ENCODE results near the gene TOMM40L.

Gene TOMM40L

DNA sequence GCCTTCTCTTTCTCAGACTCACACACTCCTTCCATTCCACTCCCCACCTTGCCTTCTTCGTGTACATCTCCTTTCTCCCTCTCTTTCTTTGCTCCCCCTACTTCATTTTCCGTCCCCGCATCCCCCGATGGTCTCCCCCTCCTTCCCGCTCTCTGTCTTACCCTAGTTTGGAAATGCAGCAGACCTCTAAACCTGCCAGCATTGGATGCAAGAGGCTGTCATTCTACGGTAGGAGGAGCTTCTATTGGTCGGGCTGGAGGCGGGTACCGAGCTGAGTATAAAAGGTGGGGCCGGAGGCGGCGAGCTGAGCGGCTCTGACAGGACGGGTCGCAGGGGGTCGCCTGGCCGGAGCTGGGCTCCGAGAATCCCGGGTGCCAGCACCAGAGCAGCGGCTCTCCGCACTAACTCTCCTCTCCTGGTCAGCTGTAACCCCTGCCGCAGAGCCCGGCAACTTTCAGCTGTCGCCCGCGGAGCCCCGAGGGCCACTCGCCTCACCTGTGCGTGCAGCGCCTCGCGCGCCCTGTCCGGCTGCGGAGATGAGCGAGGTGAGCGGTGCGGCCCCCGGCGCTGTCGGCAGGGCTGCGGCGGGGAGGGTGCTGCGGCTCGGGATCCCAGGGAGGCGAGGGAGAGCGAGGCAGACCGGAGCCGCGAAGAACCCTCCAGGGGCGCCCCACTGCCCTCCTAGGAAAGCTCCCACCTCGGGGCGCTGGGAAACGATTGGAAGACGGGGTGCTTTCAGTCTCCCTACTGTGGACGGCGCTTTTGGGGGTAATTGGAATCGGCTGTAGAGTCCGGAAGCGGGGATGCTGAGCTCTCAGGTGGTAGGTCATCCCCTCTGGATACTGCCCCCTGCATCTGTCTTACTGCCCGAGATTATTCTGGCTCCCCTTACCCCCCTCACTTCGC lies 32.8 kb downstream of the TOMM40L start, which contains the start of gene PCP4L1:
TSS of gene PCP4L1 (plus strand) at position 307 of the 906 bp plus-strand sequence. CDS start at position 537, 230 bp downstream.
- no peak for FAIRE-seq

DNA sequence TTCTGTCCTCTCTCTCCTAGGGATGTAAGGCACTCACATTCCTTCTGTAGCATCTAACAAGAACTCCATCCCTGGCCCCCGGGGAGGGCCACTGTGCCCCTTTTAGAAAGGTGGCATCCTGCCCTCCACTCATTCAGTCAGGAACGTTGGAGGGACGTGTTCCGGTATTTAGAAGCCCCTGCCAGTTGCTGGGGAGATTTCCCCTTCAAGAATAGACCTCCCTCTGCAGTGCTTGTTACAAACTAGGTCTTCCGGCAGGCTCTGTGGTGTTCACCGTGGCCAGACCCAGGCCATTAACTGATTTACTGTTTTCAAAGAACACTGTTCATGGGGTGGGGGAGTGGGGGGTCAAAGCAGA lies 33.5 kb downstream of the TOMM40L start:
- FAIRE-seq: no peak

DNA sequence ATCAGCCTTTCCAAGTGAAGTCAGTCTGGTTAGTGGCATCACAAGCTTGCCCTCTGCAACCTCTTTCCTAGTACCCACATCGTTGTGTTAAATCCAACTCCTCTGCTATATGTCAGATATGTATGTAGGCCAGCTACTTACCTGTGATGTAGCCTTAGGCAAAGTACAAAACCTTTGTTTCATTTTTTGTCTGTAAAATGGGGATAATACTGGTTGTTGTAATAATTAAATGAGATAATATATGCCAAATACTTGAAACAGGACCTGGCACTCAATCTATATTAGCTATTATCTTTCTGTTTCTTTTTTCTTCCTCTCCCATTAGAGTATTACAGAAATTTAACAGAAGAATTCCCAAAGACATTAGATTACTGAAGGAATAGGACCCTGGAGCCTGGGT lies 33.9 kb downstream of the TOMM40L start:
- no peak for FAIRE-seq

DNA sequence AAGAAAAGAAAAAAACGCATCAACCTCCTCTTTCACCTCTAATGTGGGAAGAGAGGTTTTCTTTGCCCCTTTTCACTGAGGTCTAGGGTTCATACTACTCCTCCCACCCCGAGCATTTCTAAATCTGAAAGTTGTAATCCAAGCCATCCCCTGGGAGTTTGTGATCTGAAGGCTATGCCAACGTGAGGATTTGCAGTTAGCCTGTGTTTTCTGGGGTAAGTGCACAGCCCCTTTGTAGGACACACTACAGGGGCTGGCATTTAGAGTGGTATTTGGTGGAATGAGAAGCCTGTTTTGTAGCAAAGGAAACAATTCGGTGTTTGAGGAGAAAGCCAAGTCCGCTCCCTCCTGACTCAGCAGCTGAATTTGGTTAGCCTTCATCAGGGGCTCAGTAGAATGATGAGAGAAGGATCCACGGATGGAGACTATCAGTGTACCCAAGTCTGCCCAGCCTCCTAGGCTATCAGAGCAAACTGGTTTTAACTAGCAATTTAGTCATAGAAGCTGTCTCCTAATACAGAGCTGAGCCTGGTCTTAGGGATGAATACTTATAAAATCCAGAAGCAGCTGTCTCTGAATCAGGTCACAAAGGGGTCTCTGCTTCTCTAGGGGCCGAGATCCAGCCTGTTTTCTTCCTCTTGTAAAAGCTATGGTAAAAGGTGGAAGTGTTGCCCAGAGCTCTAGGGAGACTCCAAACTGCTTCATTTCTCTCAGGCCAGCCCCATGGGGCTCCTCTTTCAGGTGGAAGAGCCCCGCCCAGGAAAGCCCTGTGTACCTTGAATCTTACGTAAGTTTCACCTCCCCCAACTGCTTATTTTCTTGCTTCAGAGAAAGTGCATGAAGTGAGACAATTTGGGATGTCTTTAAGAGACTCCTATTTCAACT lies 34.8 kb downstream of the TOMM40L start:
- no peak for FAIRE-seq

DNA sequence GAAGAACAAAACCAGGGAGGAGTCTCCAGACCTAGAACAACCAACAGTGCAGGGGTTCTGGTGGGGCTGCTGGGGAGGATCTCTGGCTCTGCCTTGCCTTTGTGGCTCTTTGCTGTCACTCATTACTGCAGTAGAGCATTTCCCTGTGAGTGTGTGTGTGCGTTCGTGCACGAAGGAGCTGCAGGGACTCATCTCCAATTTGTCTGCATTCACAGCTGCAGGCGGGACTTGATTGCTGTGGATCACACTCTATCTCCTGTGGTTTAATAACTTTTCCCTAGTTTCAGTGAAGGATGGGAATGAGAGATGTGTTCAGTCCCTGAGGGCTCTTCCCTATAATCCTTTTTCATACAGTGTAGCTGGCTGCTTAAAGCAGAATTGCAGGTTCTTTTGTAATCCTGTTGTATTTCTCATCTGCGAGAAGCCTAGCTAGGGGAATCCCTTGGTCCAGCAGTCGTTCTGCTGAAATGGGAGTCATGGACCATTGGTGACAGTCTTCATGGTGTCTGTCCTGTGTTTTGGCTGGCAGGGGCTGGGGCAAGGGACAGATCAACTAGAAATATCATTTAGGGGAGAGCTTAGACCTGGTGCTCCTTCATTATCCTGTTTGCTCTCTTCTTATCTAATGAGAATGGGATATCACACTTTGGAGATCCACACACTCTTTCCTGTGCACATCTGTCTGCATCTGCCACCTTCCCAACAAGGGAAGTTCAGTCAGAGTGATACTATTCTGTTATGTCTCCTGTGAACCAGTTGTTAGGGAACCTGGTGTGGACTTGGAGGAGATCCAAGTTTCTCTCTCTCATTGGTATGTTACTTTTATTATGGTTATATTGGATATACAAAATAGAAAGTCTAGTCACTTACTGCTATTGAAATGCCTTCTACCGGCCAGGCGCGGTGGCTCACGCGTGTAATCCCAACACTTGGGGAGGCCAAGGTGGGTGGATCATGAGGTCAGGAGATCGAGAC lies 35.7 kb downstream of the TOMM40L start:
- FAIRE-seq: no peak

DNA sequence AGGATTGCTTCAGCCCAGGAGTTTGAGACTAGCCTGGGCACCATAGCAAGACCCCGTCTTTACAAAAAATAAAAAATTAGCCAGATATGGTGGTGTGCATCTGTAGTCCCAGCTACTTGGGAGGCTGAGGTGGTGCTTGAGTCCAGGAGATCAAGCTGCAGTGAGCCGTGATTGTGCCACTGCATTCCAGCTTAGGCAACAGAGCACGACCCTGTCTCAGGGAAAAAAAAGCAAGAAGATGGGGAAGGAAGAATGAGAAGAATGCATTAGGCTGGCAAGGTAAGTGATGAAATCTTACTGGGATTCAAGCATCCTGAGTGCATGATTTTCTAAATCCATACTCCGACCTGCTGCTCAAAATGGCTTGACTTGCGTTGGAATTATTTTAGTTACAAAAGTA lies 39.4 kb downstream of the TOMM40L start:
- FAIRE-seq: no peak

DNA sequence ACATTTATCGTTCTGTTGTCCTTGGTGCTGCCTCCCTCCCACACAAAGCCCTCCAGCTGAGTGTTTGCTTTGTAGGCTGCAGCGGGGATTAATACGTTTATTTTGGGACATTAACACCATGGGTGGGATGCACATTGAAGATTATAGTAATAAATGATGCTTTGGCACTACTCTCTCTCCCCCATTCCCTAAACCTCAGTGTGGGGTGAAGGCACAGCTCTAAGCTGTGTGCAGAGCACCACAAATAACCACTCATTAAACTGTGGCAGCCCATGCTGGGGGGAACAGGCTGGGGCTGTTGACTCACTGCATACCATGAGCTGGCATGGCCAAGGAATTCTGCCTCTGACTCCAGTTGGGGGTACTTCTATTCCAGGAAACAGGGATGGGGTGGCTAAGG lies 40.3 kb downstream of the TOMM40L start:
- FAIRE-seq: no peak

DNA sequence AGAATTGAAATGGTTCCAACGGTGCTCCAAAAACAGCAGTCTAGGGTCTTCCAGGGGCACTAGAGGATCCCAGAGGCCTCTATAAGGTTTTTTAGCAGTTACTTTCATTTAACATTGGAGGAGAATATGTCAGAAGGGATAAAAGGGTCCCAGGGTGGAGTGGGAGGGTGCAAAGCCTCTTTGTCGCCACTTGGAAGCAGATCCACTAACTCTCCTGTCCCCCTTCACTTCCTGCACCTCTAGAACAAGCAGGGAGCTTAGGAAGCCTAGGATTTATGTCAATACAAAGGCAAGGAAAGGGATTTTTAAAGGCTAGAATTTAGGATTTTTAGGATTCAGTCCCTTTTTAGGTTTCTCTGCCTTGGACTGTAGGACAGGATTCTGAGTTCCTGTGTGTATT lies 41.0 kb downstream of the TOMM40L start:
- no peak for FAIRE-seq

DNA sequence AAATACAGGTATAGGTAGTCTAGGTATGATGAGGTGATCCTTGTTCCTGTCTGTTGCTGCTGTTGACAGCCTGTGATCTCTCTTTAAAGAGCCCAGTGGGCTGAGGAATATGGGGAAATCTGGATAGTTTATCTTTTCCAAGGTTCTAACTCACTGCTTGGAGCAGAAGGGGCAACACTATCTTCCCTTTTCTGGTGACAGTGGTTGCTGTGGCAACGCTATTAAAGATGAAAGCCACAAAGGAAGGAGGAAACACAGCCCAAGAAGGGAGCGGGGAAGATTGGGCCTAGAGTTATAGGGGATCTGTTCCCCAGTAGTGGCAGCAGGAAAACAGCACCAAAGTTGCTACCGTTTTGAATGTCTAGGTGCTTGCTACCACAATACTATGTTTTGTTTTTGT lies 41.5 kb downstream of the TOMM40L start:
- FAIRE-seq: no peak

DNA sequence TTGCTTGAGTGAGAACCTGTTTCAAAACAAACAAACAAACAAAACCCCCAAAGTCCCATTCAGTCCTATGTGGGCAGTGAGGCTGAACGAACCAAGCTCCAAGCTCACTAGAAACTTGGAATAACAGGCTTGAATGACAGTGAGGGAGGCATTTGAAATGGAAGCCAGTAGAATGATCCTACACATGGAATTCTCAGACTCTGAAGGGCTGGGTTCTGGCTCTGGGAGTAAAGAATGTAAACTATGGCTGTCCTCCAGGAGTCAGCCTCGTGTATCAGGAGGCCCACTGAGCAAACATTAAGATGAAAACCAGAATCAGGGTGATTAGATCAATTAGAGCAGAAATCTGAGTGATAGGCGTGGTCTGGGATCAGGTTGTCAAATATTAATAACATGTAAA lies 47.5 kb downstream of the TOMM40L start:
- FAIRE-seq: no peak

DNA sequence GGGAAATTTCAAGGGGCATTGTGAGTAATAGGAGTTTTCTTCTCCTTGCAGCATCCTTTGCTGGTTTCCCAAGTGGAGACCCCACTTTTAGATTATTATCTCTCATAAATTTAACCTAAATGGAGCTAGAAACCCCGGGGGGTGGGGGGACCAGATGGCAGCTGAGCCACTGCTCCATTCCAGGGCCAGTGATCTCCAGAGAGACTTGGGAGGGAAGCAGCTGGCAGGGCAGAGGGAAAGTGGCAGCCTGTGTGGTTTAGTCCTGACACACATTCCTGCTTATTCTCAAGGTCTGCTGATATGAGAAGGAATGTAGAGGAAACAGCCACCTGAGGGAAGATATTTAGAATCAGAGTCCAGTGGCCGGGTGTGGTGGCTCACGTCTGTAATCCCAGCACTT lies 49.0 kb downstream of the TOMM40L start:
- no peak for FAIRE-seq

Data from G401.6 (cell line).